SK-N-SH treated with all-trans-retinoic acid at 6 μM for 48 hours (cell line): ENCODE results near the gene MROH9.

Experiments used
- ISL1 ChIP-seq: fragments of 250-450 bp; sonication (Bioruptor Pico); IDR thresholded peaks from 2 replicates; pipeline ENCODE4 v2.1.2; 2022; ENCODE audit warnings: mild to moderate bottlenecking, moderate library complexity
- RARB ChIP-seq: fragments of 250-450 bp; sonication (Bioruptor Pico); IDR thresholded peaks from 2 replicates; pipeline ENCODE4 v1.8.0; 2021; ENCODE audit warnings: mild to moderate bottlenecking, moderate library complexity
- TOX ChIP-seq: fragments of 250-450 bp; sonication (Bioruptor Pico); IDR thresholded peaks from 2 replicates; pipeline ENCODE4 v1.8.0; 2021; ENCODE audit warnings: mild to moderate bottlenecking, moderate library complexity, borderline replicate concordance
- ZFP3 ChIP-seq: fragments of 250-450 bp; sonication (Bioruptor Pico); IDR thresholded peaks from 2 replicates; pipeline ENCODE4 v1.5.0; 2020; ENCODE audit warnings: mild to moderate bottlenecking, moderate library complexity
- ZFP30 ChIP-seq: fragments of 450-650 bp; formaldehyde crosslinking; IDR thresholded peaks from 2 replicates; pipeline ENCODE4 v1.5.0; 2022; ENCODE audit warnings: mild to moderate bottlenecking, moderate library complexity
- ZNF565 ChIP-seq: fragments of 450-650 bp; formaldehyde crosslinking; conservative IDR thresholded peaks from 2 replicates; pipeline ENCODE4 v1.5.0; 2020; ENCODE audit warnings: low read depth, mild to moderate bottlenecking, moderate library complexity
- TF ChIP-seq, protein P1 (sequence below): fragments of 250-450 bp; sonication (Bioruptor Pico); IDR thresholded peaks from 2 replicates; pipeline ENCODE4 v1.8.0; 2020; ENCODE audit warnings: mild to moderate bottlenecking, moderate library complexity, borderline replicate concordance
- TF ChIP-seq, protein P2 (sequence below): fragments of 250-450 bp; sonication (Bioruptor Pico); IDR thresholded peaks from 2 replicates; pipeline ENCODE4 v1.5.1; 2020; ENCODE audit warnings: low read depth, mild to moderate bottlenecking, moderate library complexity

- TF ChIP-seq ZNF565 (CRISPR knock-in tag) (no peak), ZFP3 (CRISPR knock-in tag) (no peak), ISL1 (no peak), ZFP30 (CRISPR knock-in tag) (no peak), TOX (no peak), RARB (0 out of 2 replicates have a peak, but pooled peaks have one; percentile 29)
- TF ChIP-seq, protein P1, sequence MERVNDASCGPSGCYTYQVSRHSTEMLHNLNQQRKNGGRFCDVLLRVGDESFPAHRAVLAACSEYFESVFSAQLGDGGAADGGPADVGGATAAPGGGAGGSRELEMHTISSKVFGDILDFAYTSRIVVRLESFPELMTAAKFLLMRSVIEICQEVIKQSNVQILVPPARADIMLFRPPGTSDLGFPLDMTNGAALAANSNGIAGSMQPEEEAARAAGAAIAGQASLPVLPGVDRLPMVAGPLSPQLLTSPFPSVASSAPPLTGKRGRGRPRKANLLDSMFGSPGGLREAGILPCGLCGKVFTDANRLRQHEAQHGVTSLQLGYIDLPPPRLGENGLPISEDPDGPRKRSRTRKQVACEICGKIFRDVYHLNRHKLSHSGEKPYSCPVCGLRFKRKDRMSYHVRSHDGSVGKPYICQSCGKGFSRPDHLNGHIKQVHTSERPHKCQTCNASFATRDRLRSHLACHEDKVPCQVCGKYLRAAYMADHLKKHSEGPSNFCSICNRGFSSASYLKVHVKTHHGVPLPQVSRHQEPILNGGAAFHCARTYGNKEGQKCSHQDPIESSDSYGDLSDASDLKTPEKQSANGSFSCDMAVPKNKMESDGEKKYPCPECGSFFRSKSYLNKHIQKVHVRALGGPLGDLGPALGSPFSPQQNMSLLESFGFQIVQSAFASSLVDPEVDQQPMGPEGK (CRISPR knock-in tag) = no peak
- TF ChIP-seq, protein P2, sequence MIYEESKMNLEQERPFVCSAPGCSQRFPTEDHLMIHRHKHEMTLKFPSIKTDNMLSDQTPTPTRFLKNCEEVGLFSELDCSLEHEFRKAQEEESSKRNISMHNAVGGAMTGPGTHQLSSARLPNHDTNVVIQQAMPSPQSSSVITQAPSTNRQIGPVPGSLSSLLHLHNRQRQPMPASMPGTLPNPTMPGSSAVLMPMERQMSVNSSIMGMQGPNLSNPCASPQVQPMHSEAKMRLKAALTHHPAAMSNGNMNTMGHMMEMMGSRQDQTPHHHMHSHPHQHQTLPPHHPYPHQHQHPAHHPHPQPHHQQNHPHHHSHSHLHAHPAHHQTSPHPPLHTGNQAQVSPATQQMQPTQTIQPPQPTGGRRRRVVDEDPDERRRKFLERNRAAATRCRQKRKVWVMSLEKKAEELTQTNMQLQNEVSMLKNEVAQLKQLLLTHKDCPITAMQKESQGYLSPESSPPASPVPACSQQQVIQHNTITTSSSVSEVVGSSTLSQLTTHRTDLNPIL = no peak
Observed at GRCh38 chr1:170887726-170888125, 47.6 kb upstream of the MROH9 start.
